H54 (cell line): ENCODE measurements around the gene KLHL41.
"Not testable (repeated sequence)": the region's sequence is repeated elsewhere in the genome, so short reads cannot be mapped to it uniquely, and the experiment has no call there.

Experiments
- DNase-seq: peaks from one replicate; pipeline ENCODE4 v3.0.0; 2011; ENCODE audit warnings: low spot score, mixed read lengths; ENCODE audit not compliant: insufficient read length
- FAIRE-seq: peaks from 3 replicates; lab custom pipeline; 2011; peaks lifted over from hg19 to GRCh38; lab: Jason Lieb, UNC
- POLR2A ChIP-seq: IDR thresholded peaks from 2 replicates; pipeline ENCODE4 v1.6.1; 2011; ENCODE audit warnings: low read depth, mild to moderate bottlenecking, low read length

Gene KLHL41

DNA sequence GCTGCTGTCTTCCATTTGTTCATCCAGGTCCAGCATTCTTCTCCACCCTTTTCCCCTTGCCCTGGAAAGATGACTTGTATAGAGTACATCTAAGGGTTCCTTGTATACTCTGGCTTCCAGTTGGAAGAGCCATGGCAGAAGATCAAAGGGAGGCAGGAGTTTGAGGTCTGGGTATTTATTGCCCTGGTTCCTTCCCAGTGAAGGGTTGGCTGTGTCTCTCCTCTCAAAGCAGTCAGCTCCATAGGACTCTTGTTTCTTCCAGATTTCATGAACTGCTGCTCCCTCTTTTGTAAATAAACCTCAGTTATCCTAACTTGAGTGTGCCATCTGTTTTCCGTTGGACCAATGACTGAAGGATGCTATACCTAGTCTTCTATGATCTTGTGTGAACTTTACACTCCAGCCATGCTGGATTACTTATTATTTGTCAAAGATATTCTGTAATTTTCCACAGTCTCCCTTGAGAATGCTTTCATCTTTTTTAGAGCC is 23.8 kb upstream of the KLHL41 start:
- FAIRE-seq (no peak), DNase-seq (no peak)
- TF ChIP-seq POLR2A: no peak

DNA sequence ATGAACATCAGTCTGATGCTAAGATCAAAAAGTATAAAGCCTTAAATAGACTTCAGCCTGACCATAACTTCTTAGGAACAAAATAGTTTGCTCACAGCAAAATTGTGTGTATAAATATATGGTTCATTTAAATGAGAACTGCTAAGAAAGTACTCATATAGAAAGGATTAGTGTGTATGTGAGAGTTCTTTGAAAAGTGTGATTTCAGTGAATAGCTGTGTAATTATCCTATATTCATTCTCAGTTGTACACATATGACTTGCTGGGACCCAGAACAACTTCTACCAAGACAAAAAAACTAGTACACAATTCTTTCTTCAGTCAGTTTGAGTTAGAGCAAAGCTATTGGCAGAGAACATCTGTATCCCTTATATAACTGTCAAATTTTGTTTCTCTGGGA is 23.0 kb upstream of the KLHL41 start:
- no peak for FAIRE-seq
- no peak for TF ChIP-seq POLR2A
- no peak for DNase-seq

DNA sequence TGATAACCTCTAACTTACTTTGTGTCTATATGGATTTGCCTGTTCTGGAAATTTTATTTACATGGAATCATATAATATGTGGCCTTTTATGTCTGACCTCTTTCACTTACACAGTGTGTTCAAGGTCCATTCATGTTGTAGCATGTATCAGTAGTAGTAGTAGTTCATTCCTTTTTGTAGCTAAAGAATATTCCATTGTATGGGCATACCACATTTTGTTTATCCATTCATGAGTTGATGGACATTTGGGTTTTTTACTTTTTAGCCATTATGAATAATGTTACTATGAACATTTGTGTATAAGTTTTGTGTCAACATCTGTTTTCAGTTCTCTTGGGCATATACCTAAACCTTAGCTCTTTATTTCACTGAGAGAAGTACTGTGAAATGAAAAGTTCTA is 18.7 kb upstream of the KLHL41 start:
- no peak for TF ChIP-seq POLR2A
- FAIRE-seq: no peak

DNA sequence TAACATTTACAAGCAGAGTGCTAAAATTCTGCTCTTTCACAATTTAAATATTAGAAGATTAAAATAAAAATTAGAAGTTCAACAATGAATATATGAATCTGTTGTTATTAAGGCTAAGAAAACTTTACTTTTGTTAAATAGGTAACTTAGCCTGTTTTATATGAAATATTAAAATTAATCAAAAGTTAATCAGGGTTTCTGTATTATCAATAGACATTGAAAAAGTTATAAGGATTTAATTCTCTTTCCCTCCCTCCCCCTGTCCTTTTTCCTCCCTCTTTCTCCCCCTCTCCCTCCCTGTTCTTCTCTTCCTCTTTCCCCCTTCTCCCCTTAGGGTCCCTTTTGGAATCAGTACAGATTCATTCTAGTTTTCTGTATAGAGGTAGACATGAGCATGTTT is 18.1 kb upstream of the KLHL41 start:
- TF ChIP-seq POLR2A: no peak
- no peak for FAIRE-seq
- no peak for DNase-seq

More for the DNA sequence above, 18.7 kb upstream of the KLHL41 start:
- DNase-seq: no peak

DNA sequence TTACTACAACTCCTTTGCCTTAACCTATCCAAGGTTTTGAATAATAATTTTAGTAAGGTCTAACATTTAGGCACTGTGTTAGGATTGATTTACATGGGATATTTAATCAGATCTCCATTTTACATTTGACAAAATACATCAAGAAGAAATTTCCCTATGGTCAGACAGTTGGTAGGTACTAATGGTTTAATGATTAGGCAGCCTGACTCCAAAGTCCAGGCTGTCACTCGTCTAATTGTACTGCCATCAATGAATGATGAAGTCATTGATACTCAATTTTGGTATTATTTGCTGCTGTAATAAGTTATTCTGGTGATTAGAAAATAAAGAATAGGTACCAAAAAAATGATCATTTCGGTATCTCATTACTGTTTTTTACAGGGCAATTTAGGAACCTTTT is 16.1 kb upstream of the KLHL41 start:
- no peak for DNase-seq
- TF ChIP-seq POLR2A: no peak
- no peak for FAIRE-seq

DNA sequence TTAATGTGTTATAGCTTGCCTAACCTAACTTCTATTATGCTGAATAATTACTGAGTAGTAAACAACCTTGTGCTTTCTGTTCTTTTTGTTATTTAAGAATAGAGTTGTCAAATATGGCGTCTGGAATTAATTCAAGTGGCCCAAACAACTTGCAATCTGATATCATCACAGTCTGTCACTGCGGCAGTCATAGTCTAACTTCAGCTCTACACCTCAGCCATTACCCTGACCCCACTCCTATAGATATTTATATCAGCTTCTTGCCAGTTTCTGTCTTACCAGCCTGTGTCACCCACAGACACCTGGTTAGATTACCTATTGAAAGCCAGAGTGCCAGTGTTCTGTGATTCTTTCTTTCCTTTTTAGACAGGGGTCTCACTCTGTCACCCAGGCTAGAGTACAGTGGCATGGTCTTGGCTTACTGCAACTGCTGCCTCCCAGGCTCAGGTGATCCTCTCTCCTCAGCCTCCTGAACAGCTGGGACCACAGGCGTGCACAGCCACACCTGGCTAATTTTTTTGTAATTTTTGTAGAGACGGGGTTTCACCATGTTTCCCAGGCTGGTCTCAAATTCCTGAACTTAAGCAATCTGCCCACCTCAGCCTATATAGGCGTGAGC is 14.1 kb upstream of the KLHL41 start:
- FAIRE-seq: no peak
- TF ChIP-seq POLR2A: no peak
- DNase-seq: no peak

DNA sequence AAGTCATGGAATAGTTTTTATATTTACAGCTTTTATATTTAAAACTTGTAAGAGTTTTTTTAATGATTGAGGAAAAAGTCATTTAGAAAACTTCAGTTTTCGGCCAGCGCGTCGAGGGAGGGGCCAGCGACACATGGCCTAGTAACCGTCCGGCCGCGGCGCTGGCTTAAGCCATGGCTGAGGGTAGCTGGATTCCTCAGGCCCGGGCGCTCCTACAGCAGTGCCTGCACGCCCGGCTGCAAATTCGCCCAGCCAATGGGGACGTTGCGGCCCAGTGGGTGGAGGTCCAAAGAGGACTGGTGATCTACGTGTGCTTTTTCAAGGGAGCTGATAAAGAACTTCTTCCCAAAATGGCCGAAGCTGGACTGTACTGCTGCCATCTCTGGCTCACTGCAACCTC is 4.9 kb upstream of the KLHL41 start:
- FAIRE-seq (no peak), DNase-seq (no peak)
- TF ChIP-seq POLR2A: no peak

DNA sequence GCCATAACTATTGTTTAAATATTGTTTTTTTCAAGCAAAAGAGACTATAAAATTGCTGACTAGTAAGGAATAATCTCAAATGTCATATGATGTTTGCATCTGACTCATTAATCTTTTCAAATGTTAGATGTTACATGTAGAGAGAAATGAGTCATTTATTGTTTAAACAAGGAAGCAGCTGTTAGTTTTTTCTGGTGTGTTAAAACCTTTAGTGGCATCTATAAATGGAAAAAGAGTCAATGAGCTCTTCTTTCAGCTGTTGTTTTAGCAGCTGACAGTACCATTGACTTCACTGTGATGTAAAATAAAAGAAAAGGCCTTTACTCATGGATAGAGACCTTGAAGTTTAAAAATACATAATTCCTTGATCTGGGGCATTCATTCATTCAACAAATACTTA is 1.8 kb upstream of the KLHL41 start:
- DNase-seq: peak; percentile 21
- no peak for TF ChIP-seq POLR2A
- FAIRE-seq: no peak

DNA sequence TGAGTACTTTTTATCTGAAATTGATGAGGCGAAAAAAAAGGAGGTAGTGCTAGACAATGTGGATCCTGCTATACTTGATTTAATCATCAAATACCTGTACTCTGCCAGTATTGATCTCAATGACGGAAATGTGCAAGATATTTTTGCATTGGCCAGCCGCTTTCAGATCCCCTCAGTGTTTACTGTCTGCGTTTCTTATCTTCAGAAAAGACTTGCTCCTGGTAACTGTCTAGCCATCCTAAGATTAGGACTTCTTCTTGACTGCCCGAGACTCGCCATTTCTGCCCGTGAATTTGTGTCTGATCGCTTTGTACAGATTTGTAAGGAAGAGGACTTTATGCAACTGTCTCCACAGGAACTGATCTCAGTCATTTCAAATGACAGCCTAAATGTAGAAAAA is 453 bp downstream of the KLHL41 start:
- TF ChIP-seq POLR2A: no peak
- FAIRE-seq (no peak), DNase-seq (no peak)

DNA sequence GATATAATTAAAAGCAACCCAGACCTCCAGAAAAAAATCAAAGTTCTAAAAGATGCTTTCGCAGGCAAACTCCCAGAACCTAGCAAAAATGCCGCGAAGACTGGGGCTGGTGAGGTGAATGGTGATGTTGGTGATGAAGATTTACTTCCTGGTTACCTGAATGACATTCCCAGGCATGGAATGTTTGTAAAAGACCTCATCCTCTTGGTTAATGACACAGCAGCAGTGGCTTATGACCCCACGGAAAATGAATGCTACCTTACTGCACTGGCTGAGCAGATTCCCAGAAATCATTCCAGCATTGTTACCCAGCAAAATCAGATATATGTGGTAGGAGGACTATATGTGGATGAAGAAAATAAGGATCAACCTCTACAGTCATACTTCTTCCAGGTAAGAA is 994 bp downstream of the KLHL41 start:
- no peak for FAIRE-seq
- DNase-seq: no peak
- no peak for TF ChIP-seq POLR2A

DNA sequence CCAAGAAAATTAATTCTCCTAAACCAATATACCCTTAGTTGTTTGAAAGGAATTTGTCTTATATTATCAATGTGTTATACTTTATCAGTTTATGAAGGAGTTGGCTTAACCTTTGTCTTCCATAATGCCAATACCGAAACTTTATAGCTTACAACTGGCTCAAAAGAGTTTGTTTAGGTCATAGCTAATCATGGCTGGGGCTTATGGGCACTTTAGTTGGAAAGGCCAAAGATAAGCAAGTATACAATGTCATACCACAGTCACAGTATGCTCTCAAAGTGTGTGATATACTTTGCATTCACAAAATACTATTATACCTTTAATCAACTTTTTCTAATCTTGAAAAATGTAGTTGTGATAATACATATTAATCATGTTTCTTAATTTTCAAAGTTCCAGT is 2.3 kb downstream of the KLHL41 start:
- no peak for FAIRE-seq
- DNase-seq: no peak
- no peak for TF ChIP-seq POLR2A

DNA sequence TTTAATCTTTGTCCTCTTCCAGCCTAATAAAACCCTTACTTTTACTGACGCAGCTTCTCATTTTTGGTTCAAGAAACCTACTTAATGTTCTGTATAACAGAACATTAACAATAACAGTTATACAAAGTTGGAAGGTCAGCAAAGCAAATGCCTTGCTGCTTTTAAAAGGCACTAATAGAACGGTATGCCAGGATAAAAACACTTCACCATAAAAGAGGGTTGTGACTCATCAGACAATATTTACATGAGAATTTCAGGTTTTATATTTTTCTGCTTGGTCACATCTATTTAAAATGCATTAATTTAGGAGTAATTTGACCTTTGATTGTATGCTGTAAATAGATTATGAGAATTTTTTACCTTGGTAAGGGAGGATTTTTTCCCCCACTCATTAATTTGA is 3.0 kb downstream of the KLHL41 start:
- FAIRE-seq (no peak), DNase-seq (no peak)
- no peak for TF ChIP-seq POLR2A

DNA sequence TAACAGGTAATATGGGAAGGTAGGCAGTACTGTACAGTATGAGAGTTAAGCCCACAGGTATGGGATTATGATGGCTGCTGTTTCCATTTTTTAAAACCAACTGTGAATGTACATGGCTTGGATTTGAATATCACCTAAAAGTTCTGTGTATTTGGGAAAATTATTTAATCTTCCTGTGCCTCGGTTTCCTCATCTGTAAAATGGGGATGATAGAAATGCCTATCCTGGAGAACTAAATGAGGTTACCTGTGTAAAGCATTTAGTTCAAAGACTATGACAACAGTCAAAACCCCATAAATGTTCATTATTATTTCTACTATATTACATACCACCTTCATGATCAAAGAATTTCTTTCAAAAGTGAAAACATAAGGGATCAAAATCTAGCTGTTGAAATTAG is 3.6 kb downstream of the KLHL41 start:
- TF ChIP-seq POLR2A: no peak
- DNase-seq (no peak), FAIRE-seq (no peak)

DNA sequence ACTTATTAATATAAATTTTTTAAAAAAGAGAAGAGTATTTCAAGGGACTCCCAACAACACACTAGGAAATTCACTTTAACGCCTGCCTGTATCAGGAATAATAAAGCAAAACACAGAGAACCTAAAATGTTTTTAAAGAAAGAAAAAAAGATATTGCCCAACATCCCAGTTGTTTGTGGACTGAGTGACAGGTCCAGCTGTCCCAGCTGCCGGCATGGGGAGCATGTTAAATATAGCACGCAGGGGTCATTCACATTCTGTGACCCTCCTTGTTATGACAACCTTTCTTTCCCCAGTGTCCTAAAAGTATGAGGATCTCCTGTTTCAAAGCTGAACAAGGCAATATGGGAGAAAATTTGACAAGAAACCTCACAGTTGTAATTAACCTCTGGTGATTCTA is 4.4 kb downstream of the KLHL41 start:
- TF ChIP-seq POLR2A: no peak
- no peak for DNase-seq
- FAIRE-seq: no peak

DNA sequence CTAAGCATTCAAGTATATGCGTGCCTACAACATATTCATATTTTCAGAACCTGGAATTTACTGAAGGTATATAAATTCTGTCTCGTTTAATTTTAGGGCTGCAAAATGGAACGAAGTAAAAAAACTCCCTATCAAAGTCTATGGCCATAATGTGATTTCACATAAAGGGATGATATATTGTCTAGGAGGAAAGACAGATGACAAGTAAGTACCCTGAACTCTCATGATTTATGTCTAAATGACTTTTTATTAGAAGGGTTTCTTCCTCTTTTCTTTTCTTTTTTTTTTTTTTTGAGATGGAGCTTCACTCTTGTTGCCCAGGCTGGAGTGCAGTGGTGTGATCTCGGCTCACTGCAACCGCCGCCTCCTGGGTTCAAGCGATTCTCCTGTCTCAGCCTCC is 5.3 kb downstream of the KLHL41 start:
- FAIRE-seq, DNase-seq: not testable (repeated sequence)

DNA sequence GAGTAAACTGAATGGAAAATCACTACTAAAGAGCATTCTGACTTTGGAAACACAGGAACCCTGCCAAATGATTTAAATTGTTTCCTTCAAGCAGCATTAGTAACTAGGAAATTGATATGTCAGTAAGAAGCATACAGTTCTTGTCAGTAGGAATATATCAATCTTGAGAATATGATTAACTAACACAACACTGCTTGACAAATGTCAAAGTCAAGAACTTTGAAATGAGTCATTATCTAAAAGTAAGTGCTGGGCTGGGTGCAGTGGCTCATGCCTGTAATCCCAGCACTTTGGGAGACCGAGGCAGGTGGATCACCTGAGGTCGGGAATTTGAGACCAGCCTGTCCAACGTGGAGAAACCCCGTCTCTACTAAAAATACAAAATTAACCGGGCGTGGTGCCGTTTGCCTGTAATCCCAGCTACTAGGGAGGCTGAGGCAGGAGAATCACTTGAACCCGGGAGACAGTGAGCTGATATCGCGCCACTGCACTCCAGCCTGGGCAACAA is 7.0 kb downstream of the KLHL41 start:
- not testable (repeated sequence) for DNase-seq, FAIRE-seq
